HG03196 (cell line): ENCODE measurements around the gene FAM171A1.

Experiments used
- ATAC-seq: cut with Tn5 transposase; IDR thresholded peaks from one replicate; pipeline ENCODE4 v1.9.1; 2021; ENCODE audit not compliant: unreplicated experiment

FAM171A1 gene

GRCh38 chr10:15374156-15374555 lies 3.1 kb upstream of the FAM171A1 start:
- no peak for ATAC-seq

GRCh38 chr10:15373199-15373598 lies 2.1 kb upstream of the FAM171A1 start:
- ATAC-seq = no peak

DNA sequence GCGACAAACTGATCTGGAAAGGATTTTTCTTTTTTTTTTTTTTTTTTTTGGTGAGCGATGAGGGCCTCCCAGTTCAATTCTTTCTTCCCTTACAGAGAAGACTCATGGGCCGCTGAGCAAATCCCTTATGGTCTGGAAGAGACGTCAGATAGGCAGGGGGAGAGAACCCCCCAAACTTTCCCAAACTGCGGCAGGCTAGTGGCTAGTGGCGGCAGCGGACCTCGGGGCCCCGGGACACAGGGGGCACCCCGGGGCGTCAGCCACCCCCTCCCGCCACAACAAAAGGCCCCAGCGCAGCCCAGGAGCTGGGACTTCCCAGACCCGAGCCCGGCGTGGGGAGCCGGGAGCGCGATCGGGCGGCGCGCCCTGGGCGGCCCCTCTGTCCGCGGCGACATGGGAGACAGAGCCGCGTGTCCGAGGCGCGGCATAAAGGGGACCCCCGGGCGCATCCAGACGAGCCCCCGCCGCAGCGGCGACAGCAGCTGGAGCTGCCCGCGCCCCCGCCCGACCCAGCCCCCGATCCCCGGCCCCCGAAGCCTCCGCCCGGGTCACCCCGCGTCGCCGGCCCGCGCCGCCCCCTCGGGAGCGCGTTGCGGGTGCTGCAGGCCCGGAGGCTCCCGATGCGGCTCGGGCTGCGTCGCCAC lies 755 bp downstream of the FAM171A1 start:
- ATAC-seq = no peak

- ATAC-seq = no peak
These were observed 1.6 kb downstream of the FAM171A1 start for GRCh38 chr10:15369256-15370211.

- ATAC-seq = no peak
These were observed 2.8 kb downstream of the FAM171A1 start for GRCh38 chr10:15368101-15368855.

- no peak for ATAC-seq
These were observed 3.6 kb downstream of the FAM171A1 start for GRCh38 chr10:15367296-15368085.

DNA sequence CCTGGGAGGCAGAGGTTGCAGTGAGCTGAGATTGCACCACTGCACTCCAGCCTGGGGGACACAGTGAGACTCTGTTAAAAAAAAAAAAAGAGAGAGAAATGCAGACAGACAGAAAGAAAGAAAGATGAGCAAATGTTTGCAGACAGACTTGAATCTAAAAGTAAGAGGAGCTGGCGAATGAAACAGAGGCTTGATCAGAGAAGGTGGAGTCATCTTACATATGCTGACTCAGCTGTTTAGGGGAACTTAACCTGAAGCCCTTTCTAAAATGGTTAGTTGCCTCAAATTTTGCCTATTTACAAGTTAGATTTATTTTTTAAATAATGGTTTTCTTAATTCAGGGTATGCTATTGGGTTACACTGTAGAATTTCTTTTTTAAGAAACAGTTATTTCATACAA lies 5.4 kb downstream of the FAM171A1 start:
- ATAC-seq = no peak

GRCh38 chr10:15364001-15364400 lies 7.1 kb downstream of the FAM171A1 start:
- no peak for ATAC-seq

- no peak for ATAC-seq
These were observed 8.1 kb downstream of the FAM171A1 start for GRCh38 chr10:15363031-15363430.

- ATAC-seq = no peak
These were observed 10.0 kb downstream of the FAM171A1 start for GRCh38 chr10:15361131-15361530.

DNA sequence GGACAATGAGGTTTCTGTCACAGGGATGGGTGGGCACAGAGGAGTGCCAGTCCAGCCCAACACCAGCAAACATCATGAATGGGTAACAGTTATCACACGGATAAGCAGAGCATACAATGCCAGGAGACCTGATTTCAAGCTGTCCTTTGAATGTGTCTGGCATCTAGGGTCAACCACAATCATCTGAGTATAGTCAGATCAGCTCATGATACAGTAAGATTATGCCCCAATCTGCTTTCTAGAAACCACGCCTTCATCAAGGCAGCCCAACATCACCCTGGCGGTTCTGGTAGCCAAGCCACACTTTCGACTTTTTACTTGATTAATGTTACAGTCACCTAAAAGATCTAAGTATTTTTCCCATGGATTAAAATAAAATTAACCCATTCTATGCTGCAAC lies 10.5 kb downstream of the FAM171A1 start:
- no peak for ATAC-seq

DNA sequence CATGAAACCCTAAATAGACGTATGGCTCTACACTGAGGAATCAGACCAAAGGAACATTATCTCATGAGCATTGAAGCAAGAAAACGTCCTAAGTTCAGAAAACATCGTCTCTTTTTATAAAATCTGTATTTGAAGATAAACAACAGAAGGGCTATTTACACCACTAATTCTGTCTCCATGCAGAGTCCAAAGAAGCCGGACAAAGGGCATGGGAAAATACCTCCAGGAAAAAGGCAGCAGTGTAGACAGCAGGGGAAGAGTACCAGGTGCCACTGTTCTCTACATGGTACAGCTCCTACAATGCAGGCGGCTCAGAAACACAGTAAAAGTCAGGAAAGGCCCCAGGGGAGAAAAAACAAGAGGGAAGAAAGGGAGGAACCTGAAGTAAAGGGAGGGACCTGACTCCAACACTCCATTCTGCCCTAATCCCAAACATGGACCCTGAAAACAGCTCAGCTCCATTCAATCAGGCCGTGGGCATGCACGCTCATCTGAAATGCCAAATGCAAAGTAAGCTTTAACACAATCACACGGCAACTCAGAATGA lies 17.5 kb downstream of the FAM171A1 start:
- no peak for ATAC-seq

DNA sequence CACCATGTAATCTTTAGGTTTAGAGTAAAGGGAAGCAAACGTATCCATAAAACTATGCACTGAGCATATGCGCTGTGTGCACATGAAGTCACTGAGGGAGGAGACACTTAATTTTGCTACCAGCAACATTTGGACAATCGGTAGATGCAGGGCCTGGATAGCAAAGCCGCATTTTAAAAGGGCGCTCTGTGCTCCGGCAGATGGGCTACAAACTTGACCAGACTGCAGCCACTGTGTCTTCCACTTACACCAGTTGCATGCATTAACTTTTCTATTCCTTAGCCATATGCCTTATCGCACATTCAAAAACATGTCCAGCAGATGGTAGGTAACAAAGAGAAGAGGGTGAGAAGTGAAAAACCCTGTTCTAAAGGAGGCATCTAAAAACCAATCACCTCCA lies 18.3 kb downstream of the FAM171A1 start:
- no peak for ATAC-seq

DNA sequence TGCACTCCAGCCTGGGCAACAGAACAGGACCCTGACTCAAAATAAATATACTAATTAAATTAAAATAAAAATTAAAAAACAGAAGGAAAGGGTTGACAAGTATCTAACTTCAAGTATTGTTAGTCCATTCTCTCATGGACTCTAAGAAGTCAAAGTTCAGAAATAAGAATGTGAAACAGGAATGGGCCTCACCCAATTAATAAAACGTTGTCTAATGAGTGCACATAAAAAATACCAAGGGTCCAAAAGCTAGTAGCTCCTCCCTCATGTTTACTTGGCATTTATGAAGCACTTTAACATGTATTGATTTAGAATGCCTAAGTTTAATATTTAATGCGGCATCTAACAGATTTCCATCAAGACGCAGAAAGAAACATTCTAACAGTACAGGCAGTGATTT lies 18.9 kb downstream of the FAM171A1 start:
- ATAC-seq = no peak

- no peak for ATAC-seq
These were observed 19.8 kb downstream of the FAM171A1 start for GRCh38 chr10:15351099-15351820.

- ATAC-seq = no peak
These were observed 22.0 kb downstream of the FAM171A1 start for GRCh38 chr10:15349112-15349511.

DNA sequence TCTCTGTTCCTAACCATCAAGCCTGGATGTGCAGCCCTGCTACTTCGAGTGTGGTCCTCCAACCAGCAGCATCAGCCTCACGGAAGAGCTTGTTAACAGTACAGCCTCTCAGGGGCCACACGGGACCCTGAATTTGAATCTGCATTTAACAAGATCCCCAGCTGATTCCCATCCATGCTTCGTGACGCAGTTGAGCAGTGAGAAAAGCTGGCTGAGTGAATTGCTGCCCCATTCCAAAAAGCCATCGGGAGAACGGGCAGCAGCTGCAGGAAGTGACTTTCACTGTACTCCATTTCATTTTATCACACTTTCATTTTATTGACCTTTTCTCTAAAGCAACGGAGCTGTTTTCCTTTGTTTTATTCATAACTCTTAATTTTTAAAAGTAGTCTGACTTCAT lies 22.5 kb downstream of the FAM171A1 start:
- no peak for ATAC-seq

DNA sequence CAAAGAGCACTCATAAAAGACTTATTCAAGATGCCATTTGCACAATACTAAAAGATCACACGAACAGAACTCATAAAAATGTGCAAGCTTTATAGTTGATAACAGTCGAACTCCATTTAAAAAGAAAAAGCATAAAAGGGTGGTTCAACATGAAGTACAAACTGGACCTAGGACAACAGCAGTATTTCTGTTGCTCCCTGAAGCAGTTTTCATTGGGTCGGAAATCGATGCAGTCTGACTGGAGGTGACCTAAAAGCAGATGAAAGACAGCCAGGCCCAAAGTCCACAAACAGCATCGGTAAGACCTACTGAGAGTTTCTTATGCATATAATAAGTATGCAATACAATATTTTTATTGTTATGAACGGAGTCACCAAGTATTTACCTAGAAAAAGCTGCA lies 23.9 kb downstream of the FAM171A1 start:
- ATAC-seq = no peak

GRCh38 chr10:15346440-15347141 lies 24.5 kb downstream of the FAM171A1 start:
- no peak for ATAC-seq
